GM18511 (cell line): ENCODE data around the gene TPD52L1.

Experiments used
- ATAC-seq: cut with Tn5 transposase; IDR thresholded peaks from one replicate; pipeline ENCODE4 v1.9.1; 2021; ENCODE audit warnings: mild to moderate bottlenecking, moderate library complexity; ENCODE audit not compliant: unreplicated experiment

TPD52L1 gene

DNA sequence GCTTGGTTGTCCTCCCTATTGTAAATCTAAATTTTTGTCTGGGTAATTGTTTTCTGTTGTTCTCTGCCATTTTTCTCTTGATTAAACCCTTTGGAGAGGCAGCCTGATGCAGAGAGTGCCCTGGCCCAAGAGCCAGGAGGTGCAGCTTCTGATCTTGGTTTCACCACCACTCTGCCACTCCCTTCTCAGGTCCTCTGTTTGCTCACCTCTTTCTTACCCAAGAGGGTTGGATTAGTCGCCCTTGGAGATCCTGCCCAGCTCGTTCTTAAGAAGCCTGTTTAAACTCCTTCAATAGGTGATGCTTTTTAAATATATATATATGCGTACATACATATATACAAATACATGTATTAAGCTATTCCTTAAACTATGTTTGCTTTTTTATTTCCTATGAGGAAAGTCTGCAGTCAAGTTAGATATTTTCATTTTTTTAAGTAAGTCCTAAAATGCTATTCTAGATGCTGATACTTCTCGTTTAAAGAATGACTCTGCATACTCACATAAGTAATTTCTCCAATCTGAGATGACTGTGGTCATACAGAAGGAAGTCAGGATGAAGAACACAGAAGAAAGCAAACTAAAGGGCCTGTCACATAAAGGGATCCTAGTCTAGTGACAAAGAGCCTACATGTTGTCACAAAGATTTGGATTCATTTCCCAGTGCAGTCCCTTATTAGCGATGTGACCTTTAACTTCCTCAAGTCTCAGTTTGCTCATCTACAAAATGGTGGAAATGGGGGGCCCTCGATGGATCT is 19.9 kb downstream of the TPD52L1 start:
- ATAC-seq: no peak

DNA sequence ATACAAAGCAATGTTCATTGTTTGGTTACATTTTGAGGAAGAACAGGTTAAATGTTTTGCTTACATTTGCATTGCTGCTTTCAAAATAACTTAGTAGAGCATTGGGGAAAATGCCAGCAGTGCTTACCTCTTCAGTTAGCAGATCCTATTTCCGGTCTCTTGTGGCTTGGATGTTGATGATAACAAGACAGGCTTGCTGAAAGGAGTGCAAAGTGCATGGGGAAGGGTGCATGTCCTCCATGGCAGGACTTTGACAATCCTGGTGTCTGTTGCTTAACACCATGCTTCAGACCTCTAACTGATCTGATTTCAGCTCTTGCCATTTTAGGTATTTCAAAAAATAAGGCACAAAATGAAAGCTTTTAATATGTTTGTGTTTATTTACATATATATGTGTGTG is 21.1 kb downstream of the TPD52L1 start:
- no peak for ATAC-seq

- ATAC-seq: no peak
These were observed 22.0 kb downstream of the TPD52L1 start for GRCh38 chr6:125175466-125176048.

- ATAC-seq: no peak
These were observed 28.9 kb downstream of the TPD52L1 start for GRCh38 chr6:125182237-125183008.

DNA sequence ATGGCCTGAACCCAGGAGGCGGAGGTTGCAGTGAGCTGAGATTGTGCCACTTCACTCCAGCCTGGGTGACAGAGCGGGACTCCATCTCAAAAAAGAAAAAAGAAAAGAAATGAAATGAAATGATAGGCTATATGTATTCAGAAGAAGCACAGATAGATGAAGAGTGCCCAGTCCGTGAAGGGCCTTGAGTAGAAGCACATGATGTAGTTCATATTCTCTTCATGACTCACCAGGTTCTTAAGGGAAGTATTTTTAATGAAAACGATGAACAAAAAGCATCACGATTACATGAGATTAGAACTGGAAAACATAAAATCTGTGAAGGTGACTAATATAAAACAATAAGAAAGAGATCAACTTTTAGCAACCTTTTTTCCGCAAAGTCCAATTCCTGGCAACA is 29.8 kb downstream of the TPD52L1 start:
- no peak for ATAC-seq

DNA sequence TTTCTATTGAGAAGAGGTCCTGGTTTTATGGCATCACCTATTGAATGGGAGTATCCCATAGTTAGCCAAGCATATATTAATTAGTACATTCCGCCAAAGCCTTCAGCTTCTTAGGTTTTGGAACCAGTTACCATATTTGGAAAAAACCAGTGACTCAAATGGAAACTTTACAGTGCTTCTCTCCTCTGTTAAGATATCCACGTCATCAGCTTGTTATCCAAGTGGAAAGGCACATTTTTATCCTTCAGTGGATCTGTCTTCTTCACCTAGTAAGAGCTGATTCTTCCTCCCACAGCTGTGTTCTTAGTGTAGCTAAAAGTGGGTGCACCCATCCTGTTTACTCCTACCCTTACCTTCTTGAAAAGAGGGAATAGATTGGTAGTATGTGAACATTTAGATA is 34.5 kb downstream of the TPD52L1 start:
- no peak for ATAC-seq

- ATAC-seq: no peak
These were observed 35.1 kb downstream of the TPD52L1 start for GRCh38 chr6:125188594-125189203.

GRCh38 chr6:125189494-125189893 is 35.9 kb downstream of the TPD52L1 start:
- ATAC-seq: no peak

DNA sequence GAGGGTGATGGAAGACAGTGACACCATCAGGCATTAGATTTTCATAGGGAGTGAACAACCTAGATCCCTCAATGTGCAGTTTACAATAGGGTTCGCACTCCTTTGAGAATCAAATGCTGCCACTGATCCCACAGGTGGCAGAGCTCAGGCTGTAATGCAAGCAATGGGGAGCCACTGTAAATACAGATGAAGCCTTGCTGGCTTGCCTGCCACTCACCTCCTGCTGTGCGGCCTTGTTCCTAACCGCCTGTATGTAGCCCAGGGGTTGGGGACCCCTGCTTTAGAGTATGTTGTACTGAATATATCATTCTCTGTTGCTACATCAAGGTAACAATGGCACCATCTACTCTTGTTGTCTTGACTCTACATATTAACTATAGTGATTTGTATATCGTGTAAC is 37.1 kb downstream of the TPD52L1 start:
- ATAC-seq: no peak

GRCh38 chr6:125191916-125192609 is 38.5 kb downstream of the TPD52L1 start:
- peak; percentile 99 for ATAC-seq

GRCh38 chr6:125192610-125192930 is 39.0 kb downstream of the TPD52L1 start:
- peak; percentile 22 for ATAC-seq

DNA sequence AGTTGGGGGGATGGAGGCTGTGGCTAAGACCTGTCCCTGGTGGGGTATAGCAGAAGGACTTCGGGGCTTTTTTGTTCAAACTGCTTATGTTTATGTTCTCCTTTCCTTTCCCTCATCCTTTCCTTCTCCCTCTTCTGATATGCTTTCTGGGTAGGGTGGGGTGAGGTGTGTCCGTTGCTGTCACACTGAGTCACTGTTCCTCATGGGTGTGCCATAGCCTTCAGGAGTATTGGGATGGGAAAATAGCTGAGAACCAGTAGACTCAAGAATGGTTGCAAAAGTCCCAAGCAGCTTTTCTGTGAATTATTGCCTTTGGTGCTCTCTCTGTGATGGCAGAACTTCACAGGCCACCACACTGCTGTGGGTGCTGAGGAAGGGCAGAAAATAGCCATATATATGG is 39.6 kb downstream of the TPD52L1 start:
- no peak for ATAC-seq

GRCh38 chr6:125194941-125195340 is 41.4 kb downstream of the TPD52L1 start:
- no peak for ATAC-seq

GRCh38 chr6:125195526-125195925 is 42.0 kb downstream of the TPD52L1 start:
- ATAC-seq: no peak

DNA sequence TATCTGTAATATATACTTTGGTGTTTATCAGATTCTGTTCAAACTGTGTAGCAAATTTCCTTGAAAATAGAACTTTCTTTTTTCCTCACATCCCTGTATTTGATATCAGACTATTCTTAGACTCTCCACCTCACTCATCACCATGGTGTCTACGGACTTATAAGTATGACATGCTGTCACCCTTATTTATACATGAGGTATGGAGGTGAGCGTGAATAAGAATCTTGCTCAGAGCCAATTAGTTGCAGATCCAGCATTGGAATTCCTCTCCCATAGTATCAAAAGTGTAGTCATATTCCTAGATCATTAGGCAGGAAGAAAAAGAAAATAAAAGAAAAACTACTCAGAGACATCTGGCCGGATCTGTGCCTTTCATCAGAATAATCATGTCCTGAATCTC is 43.0 kb downstream of the TPD52L1 start:
- no peak for ATAC-seq

GRCh38 chr6:125197795-125198269 is 44.3 kb downstream of the TPD52L1 start:
- ATAC-seq: no peak

GRCh38 chr6:125198398-125198937 is 44.9 kb downstream of the TPD52L1 start:
- ATAC-seq: no peak

GRCh38 chr6:125200941-125201340 is 47.4 kb downstream of the TPD52L1 start:
- ATAC-seq: no peak

DNA sequence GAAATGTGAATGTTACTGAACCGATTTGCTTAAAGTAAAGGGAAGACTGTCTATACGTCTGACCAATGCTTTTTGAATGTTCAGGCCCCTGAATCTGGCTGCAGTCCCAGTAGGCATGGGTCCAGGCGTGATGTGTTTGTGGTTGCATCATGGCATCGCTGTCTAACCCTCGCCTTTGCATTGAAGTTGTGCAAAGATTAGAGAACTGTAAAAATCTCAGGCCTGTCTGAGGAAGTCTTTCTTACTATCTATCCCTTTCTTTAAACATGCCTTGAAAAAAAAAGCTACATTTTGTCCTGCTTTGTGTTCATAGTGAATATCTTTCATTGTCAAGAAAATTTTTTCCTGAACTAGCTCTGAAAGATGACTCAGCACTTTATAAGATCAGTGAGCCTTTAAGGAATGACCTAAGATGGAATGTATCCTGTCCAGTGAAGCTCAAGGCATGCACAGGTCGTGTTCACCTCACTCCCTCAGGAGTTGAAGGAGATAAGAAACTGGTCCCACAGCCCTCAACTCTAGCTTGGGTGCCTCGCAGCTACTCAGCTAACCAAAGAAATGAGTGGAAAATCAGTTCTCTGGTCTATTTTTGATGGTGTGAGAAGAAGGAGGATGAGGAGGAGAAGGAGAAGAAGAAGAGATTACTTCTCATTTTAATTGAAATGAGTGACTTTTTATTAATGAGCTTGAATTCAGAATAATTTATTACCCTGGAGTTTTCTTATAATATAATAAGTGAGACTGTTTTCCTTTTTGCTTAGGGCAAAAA is 48.6 kb downstream of the TPD52L1 start:
- ATAC-seq: no peak

GRCh38 chr6:125203395-125203794 is 49.8 kb downstream of the TPD52L1 start:
- ATAC-seq: no peak
